Spleen (tissue), 11 donors: ENCODE data around the gene DCAF15. TPM values are rescaled to one million over a fixed set of nuclear protein-coding genes. Genes with fewer than 3 reads are reported as not detected.

ENCODE experiments used
- DNase-seq: peaks from one replicate; pipeline ENCODE4 v3.0.0-alpha.2; 2020
- H3K27ac ChIP-seq, 8 donors: fragments of 200-600 bp; sonication (generic) in 7 of 8; 1 replicate in 4 of 8; 2 replicates in 4 of 8; pipeline versions ENCODE4 v1.5.0 to v1.8.0; 2016 to 2021; ENCODE audit warnings: inconsistent platforms in 4 of 8, mild to moderate bottlenecking in 4 of 8, moderate library complexity in 1 of 8
- H3K27me3 ChIP-seq, 7 donors: fragments of 200-600 bp; sonication (generic) in 6 of 7; replicated peaks in 1 of 7; 1 replicate in 4 of 7; 2 replicates in 3 of 7; pipeline versions ENCODE4 v1.5.0 to v1.8.0; 2016 to 2021; ENCODE audit warnings: inconsistent platforms in 3 of 7, mild to moderate bottlenecking in 1 of 7
- H3K36me3 ChIP-seq, 6 donors: fragments of 200-600 bp; sonication (generic) in 5 of 6; 1 replicate in 4 of 6; 2 replicates in 2 of 6; pipeline versions ENCODE4 v1.5.0 to v1.8.0; 2016 to 2021; ENCODE audit warnings: inconsistent platforms in 2 of 6
- H3K4me1 ChIP-seq, 6 donors: fragments of 200-600 bp; sonication (generic) in 5 of 6; 1 replicate in 3 of 6; 2 replicates in 3 of 6; pipeline versions ENCODE4 v1.5.0 to v1.8.0; 2016 to 2021; ENCODE audit warnings: inconsistent platforms in 3 of 6
- H3K4me3 ChIP-seq, 8 donors: fragments of 200-600 bp; sonication (generic) in 7 of 8; 1 replicate in 4 of 8; 2 replicates in 4 of 8; pipeline versions ENCODE4 v1.5.0 to v1.8.0; 2016 to 2021; ENCODE audit warnings: inconsistent platforms in 4 of 8, mild to moderate bottlenecking in 4 of 8, moderate library complexity in 2 of 8
- H3K9me3 ChIP-seq, 8 donors: fragments of 200-600 bp; sonication (generic) in 7 of 8; 1 replicate in 4 of 8; 2 replicates in 4 of 8; pipeline versions ENCODE4 v1.5.0 to v1.8.0; 2016 to 2021; ENCODE audit warnings: inconsistent platforms in 4 of 8
- CTCF ChIP-seq, 11 experiments: fragments of 200-600 bp in 7 of 11; fragments of 450-650 bp in 4 of 11; sonication (generic) in 4 of 11; IDR thresholded peaks in 8 of 11; conservative IDR thresholded peaks in 3 of 11; 1 replicate in 7 of 11; 2 replicates in 4 of 11; pipeline versions ENCODE4 v1.4.0 to v1.8.0; 2016 to 2021; ENCODE audit warnings: antibody characterized with exemption in 11 of 11, inconsistent platforms in 4 of 11, mild to moderate bottlenecking in 1 of 11
- POLR2A ChIP-seq, 3 donors: fragments of 450-650 bp; IDR thresholded peaks; one replicate each; pipeline ENCODE4 v1.5.1; 2017; ENCODE audit warnings: antibody characterized with exemption in 3 of 3, mild to moderate bottlenecking in 1 of 3
- POLR2AphosphoS5 ChIP-seq, 3 donors: sonication (generic); formaldehyde crosslinking; IDR thresholded peaks; one replicate each; pipeline ENCODE4 v1.5.1; 2017; ENCODE audit warnings: antibody characterized with exemption in 3 of 3
- WGBS, 5 donors: extraction: QIAGEN DNeasy Blood & Tissue Kit in 3 of 5; methylation state at CpG; one replicate each; pipeline versions ENCODE4 v1.1.5 to v1.1.7; 2013 to 2018; 5-methylcytosine and 5-hydroxymethylcytosine counted together
- intact Hi-C: fragments of 100-400 bp; cut with DNase I; formaldehyde crosslinking; loops from one replicate; pipeline ENCODE4 v1.15.0; 2023; ENCODE audit warnings: low total_unique reads
- polyA plus RNA-seq, 3 donors: library from polyadenylated mRNA; stranded (reverse); fragments of 200-250 nt; gene quantifications; one replicate each; pipeline ENCODE4 v1.2.1, GENCODE V29; 2013
- total RNA-seq, 7 donors: library from RNA; depleted of rRNA in 3 of 7; stranded (reverse); fragments of >200 nt in 3 of 7; fragmentation: NEBNext Ultra II Directional in 4 of 7; extraction: Animal tissue kit (Norgen Biotek cat#: 25700) in 4 of 7; gene quantifications; one replicate each; pipeline versions ENCODE4 v1.1.0 to v1.2.1, GENCODE V29; 2016 to 2021
- donor health status: healthy with polysubstance abuse.
- donor health status: DM: no; HTN: no; CAD: no; lungs with moderate emphysema.
- donor health status: DM: no; HTN: no; CAD: no.
- donor health status: Bipolar disorder and iron deficiency.
- donor health status: healthy.
- donor health status: DM: no; HTN: no; CAD: no.
- donor health status: DM: yes; HTN: yes; CAD: no.

DCAF15 gene
- total and polyA plus RNA-seq, 10 donors, result 27.7 to 84.9 (median 46.2) TPM

- Histone ChIP-seq H3K27me3 (no peaks in the 10 kb centered on the region), H3K9me3 (peaks cover 0 to 9% (median 7%) of the 10 kb centered on the region in 8 donors), H3K27ac (peak overlapping the region; percentile 78 to 99 (median 98)), H3K4me3 (no peak overlapping the region), H3K36me3 (peaks cover 0 to 25% (median 0%) of the 10 kb centered on the region in 6 donors), H3K4me1 (peaks cover 35 to 69% (median 61%) of the 10 kb centered on the region in 6 donors)
- intact Hi-C loops, result no loop called here
- TF ChIP-seq POLR2AphosphoS5 (IDR thresholded peaks at IDR 0.05) (no peak), CTCF (IDR thresholded peaks at IDR 0.05 in 8 of 11, conservative IDR thresholded peaks at IDR 0.05 in 3 of 11) (no peak), POLR2A (IDR thresholded peaks at IDR 0.05) (no peak)
- DNase-seq, result no peak
- 19 to 28% (median 24%) methylated on average over 10 of the region's 10 CpGs for WGBS, 5 donors
Measured at GRCh38 chr19:14003251-14004055, 51.1 kb downstream of the DCAF15 start.

DNA sequence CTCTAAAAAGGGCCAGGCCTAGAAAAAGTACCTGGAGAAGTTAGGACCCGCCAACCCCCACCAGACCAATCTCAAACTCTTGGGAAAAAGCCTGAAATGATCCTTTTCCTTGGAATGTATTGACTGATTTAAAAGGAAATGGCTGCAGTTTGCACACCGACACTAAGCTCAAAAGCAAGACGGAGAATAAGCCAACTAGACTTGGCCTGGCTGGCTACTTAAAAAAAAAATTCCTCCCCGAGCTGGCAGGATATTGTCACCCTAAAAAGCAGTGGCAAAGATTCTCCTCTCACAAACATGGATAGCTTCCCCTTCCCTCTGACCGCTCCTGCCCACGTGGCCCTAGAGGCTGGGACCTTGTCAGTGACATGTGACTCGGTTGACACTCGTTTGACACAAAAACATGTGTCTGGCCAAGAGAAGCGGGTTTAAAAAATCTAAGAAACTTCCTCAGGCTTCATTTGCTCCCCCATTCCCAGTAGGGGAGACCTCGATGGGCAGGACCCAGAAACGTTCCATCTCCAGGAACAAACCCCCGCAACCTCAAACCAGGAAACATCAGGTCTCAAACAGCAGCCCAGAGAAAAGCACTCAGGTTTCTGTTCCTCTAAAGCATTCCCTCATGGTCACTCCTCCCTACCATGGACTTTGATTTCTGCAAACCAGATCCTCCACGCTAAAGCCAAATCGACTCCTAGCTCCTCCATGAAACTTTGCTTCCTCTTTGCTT, 52.5 kb downstream of the DCAF15 start:
- 20 to 26% (median 23%) methylated on average over 14 of the region's 14 CpGs for WGBS, 5 donors

GRCh38 chr19:14005349-14006084, 53.2 kb downstream of the DCAF15 start:
- Histone ChIP-seq H3K27ac (peak overlapping the region; percentile 85 to 99 (median 98)), H3K4me3 (peak overlapping the region; percentile 71 to 98 (median 87)), H3K4me1 (peaks cover 35 to 58% (median 55%) of the 10 kb centered on the region in 6 donors), H3K9me3 (no peaks in the 10 kb centered on the region), H3K36me3 (peaks cover 0 to 4% (median 0%) of the 10 kb centered on the region in 6 donors), H3K27me3 (no peaks in the 10 kb centered on the region)
- intact Hi-C loops, result no loop called here
- peak; percentile 97 for DNase-seq
- TF ChIP-seq CTCF (IDR thresholded peaks at IDR 0.05 in 8 of 11, conservative IDR thresholded peaks at IDR 0.05 in 3 of 11), result no peak
- peak; percentile 59 to 79 (median 67) for TF ChIP-seq POLR2AphosphoS5 (IDR thresholded peaks at IDR 0.05)
- TF ChIP-seq POLR2A (IDR thresholded peaks at IDR 0.05), result peak in 1 of 3 donors; percentile 69
- 2 to 7% (median 4%) methylated on average over 26 to 49 of the region's 50 CpGs for WGBS, 5 donors

More for the DNA sequence above, 52.5 kb downstream of the DCAF15 start:
- intact Hi-C loops, result no loop called here
- Histone ChIP-seq H3K36me3 (peaks cover 0 to 12% (median 0%) of the 10 kb centered on the region in 6 donors), H3K27ac (peak overlapping the region; percentile 85 to 99 (median 98)), H3K4me1 (peaks cover 35 to 65% (median 61%) of the 10 kb centered on the region in 6 donors), H3K9me3 (no peaks in the 10 kb centered on the region), H3K4me3 (peak overlapping the region in 6 of 8 donors; percentile 77 to 98 (median 91)), H3K27me3 (no peaks in the 10 kb centered on the region)
- peak; percentile 85 for DNase-seq
- TF ChIP-seq POLR2A (IDR thresholded peaks at IDR 0.05) (no peak), CTCF (IDR thresholded peaks at IDR 0.05 in 8 of 11, conservative IDR thresholded peaks at IDR 0.05 in 3 of 11) (no peak), POLR2AphosphoS5 (IDR thresholded peaks at IDR 0.05) (peak in 1 of 3 donors; percentile 16)
